Ectodermal cell (in vitro differentiated cells): ENCODE data around the gene RASAL1.

Experiments used
- H3K27ac ChIP-seq: 2 replicates; pipeline ENCODE4 v1.7.0; 2013; ENCODE audit warnings: mild to moderate bottlenecking, low read depth, low read length; ENCODE audit not compliant: insufficient read depth, poor library complexity, severe bottlenecking
- H3K27me3 ChIP-seq: 2 replicates; pipeline ENCODE4 v1.7.0; 2013; ENCODE audit warnings: mild to moderate bottlenecking, low read length; ENCODE audit not compliant: insufficient read depth, control insufficient read depth, poor library complexity, severe bottlenecking
- H3K36me3 ChIP-seq: one replicate; pipeline ENCODE4 v1.7.0; 2013; ENCODE audit warnings: low read length; ENCODE audit not compliant: control insufficient read depth, insufficient read depth
- H3K4me1 ChIP-seq: one replicate; pipeline ENCODE4 v1.7.0; 2013; ENCODE audit warnings: low read length; ENCODE audit not compliant: control insufficient read depth, insufficient read depth
- H3K4me3 ChIP-seq: 2 replicates; pipeline ENCODE4 v1.7.0; 2013; ENCODE audit warnings: low read depth, low read length, control low read depth; ENCODE audit not compliant: insufficient read depth
- H3K9me3 ChIP-seq: 2 replicates; pipeline ENCODE4 v1.7.0; 2013; ENCODE audit warnings: mild to moderate bottlenecking, low read length, moderate library complexity; ENCODE audit not compliant: control insufficient read depth
- WGBS, 2 experiments: methylation state at CpG; one replicate each; pipeline ENCODE4 v1.1.7; 2013; ENCODE audit warnings: missing lambda C conversion rate in 2 of 2; 5-methylcytosine and 5-hydroxymethylcytosine counted together

Gene RASAL1

DNA sequence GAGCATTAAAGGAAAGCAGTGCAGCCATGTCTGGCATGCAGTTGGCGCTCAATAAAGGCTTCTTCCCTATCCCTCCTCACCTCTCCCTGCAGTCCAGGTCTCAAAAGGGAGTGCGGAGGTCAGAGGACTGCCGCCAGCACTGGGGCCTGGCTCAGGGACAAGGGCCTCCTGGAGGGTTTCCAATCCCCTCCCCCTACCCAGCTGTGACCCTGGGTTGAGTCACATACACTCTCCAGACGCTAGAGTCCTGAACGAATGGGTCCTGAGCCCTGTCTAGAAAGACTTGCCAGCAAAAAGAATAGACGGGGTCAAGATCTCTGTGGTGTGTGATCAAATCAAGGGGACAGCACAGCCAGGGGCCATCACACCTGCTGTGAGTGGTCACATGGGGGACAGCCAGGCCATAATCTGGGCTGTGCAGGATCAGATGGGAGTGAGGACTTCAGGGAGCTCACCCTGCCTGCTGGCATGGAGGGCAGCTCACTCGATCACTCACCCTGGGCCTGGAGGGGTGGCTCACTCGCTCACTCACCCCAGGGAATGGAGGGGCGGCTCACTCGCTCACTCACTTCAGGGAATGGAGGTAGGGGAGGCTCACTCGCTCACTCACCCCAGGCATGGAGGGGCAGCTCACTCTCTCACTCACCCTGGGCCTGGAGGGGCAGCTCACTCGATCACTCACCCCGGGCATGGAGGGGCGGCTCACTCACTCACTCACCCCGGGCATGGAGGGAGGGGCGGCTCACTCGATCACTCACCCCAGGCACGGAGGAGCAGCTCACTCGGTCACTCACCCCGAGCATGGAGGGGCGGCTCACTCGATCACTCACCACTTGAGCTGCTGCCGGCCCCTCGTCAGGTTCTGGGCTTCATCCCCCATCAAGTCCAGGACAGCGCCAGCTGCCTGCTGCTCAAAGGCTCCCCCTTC lies 26.8 kb upstream of the RASAL1 start:
- Histone ChIP-seq H3K27me3 (no peaks in the 10 kb centered on the region), H3K4me3 (no peak overlapping the region), H3K36me3 (peaks cover 17% of the 10 kb centered on the region), H3K4me1 (peaks cover 23% of the 10 kb centered on the region), H3K27ac (peak overlapping the region; percentile 79), H3K9me3 (no peaks in the 10 kb centered on the region)
- 68 to 72% methylated on average over 25 of the region's 25 CpGs for WGBS, 2 experiments

DNA sequence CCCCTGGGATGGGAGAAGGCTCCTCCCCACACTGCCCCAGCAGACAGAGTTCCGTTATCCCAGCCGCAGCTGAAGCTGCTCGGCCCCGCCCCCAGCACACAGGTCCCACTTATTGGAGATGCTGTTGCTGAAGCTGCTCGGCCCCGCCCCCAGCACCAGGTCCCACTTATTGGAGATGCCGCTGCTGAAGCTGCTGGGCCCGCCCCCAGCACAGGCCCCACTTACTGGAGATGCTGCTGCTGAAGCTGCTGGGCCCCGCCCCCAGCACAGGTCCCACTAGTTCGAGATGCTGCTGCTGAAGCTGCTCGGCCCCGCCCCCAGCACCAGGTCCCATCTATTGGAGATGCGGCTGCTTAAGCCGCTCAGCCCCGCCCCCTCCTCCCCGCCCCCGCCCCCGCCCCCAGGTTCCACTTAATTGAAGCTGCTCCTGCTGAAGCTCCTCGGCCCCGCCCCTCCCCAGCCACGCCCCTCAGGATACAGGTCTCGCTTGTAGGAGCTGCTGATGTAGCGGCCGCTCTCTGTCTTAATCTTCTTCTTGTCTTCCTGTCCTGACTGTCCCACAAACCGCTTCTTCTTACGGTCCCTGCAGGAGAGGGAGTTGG lies 26.0 kb upstream of the RASAL1 start:
- peaks cover 12% of the 10 kb centered on the region for H3K36me3 ChIP-seq
- H3K27ac ChIP-seq = peak overlapping the region; percentile 79
- H3K27me3 ChIP-seq = no peaks in the 10 kb centered on the region
- no peaks in the 10 kb centered on the region for H3K9me3 ChIP-seq
- WGBS, 2 experiments = 4 to 8% methylated on average over 20 to 26 of the region's 26 CpGs
- no peak overlapping the region for H3K4me3 ChIP-seq
- peaks cover 23% of the 10 kb centered on the region for H3K4me1 ChIP-seq

DNA sequence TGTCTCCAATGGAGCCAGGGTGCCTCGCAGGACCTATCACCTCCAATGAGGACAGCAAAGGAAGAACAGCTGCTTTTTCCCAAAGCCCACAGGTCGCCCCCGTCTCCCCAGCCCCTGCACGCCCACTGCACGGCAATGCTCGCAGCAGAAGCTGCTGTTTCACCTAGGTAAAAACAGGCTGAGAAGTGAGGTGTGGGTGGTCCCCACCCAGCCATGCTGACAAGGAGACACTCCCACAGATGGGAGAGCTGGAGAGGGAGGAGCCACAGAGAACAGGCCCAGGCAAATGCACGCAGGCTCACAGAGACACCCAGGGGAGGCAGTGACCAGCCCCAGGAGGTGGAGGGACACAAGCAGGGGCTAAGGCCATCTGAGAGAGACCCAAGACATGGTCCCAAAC lies 24.4 kb upstream of the RASAL1 start:
- Histone ChIP-seq H3K27ac (no peak overlapping the region), H3K36me3 (peaks cover 11% of the 10 kb centered on the region)
- 94 to 95% methylated on average over 7 of the region's 7 CpGs for whole genome bisulfite sequencing, 2 experiments

DNA sequence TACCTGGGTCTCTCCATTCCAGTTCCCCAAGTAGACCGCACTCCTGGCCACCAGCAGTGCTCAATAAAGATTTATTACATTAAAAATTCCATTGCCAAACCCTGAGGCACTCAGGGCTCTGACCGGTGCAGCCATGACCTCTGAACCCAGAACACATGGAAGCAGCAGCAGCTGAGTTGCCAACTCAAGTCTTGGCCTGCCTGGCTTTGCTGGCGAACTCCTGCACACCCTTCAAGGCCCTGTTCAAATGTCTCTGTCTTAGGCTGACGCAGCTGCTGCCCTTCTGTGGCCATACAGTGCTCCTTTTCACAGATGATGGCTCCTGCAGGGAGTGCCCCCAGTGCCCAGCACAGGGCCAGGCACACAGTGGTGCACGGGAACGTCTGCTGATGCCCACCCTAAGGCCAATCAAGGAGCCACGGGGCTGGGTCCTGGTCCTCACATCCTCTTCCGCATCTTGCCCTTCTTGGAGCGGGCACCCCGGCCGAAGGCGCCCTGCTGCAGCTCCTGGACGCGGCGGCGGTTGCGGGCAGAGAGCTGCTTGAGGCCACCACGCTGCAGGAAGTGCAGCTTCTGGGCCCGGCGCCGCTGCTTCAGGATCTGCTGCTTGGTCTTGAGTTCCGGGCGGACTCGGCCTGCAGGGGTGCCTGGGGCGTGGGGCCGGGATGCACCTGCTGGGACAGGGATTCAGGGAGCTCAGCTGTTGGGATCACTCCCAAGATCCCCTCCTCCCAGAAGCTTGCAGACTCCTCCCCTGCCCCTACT lies 23.1 kb upstream of the RASAL1 start:
- Histone ChIP-seq H3K27ac (no peak overlapping the region), H3K4me1 (peaks cover 23% of the 10 kb centered on the region), H3K4me3 (no peak overlapping the region), H3K27me3 (peaks cover 23% of the 10 kb centered on the region), H3K36me3 (peaks cover 11% of the 10 kb centered on the region), H3K9me3 (no peaks in the 10 kb centered on the region)
- 96% methylated on average over 26 of the region's 26 CpGs for WGBS, 2 experiments

More for the DNA sequence above, 24.4 kb upstream of the RASAL1 start:
- peaks cover 10% of the 10 kb centered on the region for H3K27me3 ChIP-seq
- H3K4me1 ChIP-seq = peaks cover 23% of the 10 kb centered on the region
- no peak overlapping the region for H3K4me3 ChIP-seq
- H3K9me3 ChIP-seq = no peaks in the 10 kb centered on the region

- peaks cover 36% of the 10 kb centered on the region for H3K27me3 ChIP-seq
- H3K36me3 ChIP-seq = peaks cover 11% of the 10 kb centered on the region
- H3K27ac ChIP-seq = no peak overlapping the region
- no peak overlapping the region for H3K4me3 ChIP-seq
- peaks cover 16% of the 10 kb centered on the region for H3K4me1 ChIP-seq
- WGBS, 2 experiments = 93% methylated on average over 12 of the region's 12 CpGs
- H3K9me3 ChIP-seq = no peaks in the 10 kb centered on the region
Measured at GRCh38 chr12:113157218-113157859, 21.8 kb upstream of the RASAL1 start.

GRCh38 chr12:113155646-113156045 lies 20.1 kb upstream of the RASAL1 start:
- Histone ChIP-seq H3K27me3 (peaks cover 45% of the 10 kb centered on the region), H3K27ac (no peak overlapping the region), H3K36me3 (peaks cover 11% of the 10 kb centered on the region), H3K9me3 (no peaks in the 10 kb centered on the region), H3K4me1 (peaks cover 13% of the 10 kb centered on the region), H3K4me3 (no peak overlapping the region)
- WGBS, 2 experiments = 84 to 87% methylated on average over 7 of the region's 7 CpGs

DNA sequence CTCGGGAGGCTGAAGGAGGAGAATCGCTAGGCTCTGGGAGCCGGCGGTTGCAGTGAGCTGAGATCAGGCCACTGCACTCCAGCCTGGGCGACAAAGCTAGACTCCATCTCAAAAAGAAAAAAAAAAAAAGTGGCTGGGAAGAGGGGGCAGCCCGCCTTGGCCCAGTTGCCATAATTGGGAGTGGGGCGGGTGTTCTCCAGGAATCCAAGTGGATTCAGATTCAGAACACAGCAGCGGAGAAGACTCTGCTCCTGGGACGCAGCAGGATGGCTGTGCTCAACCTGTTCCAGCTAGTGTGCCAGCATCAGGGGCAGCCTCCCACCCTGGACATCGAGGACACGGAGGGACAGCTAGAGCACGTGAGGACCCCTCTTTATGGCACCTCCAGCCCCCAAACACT lies 19.5 kb upstream of the RASAL1 start:
- Histone ChIP-seq H3K27ac (no peak overlapping the region), H3K9me3 (no peaks in the 10 kb centered on the region), H3K4me3 (no peak overlapping the region), H3K36me3 (peaks cover 11% of the 10 kb centered on the region), H3K4me1 (peaks cover 16% of the 10 kb centered on the region), H3K27me3 (peaks cover 45% of the 10 kb centered on the region)
- WGBS, 2 experiments = 83% methylated on average over 12 of the region's 12 CpGs

DNA sequence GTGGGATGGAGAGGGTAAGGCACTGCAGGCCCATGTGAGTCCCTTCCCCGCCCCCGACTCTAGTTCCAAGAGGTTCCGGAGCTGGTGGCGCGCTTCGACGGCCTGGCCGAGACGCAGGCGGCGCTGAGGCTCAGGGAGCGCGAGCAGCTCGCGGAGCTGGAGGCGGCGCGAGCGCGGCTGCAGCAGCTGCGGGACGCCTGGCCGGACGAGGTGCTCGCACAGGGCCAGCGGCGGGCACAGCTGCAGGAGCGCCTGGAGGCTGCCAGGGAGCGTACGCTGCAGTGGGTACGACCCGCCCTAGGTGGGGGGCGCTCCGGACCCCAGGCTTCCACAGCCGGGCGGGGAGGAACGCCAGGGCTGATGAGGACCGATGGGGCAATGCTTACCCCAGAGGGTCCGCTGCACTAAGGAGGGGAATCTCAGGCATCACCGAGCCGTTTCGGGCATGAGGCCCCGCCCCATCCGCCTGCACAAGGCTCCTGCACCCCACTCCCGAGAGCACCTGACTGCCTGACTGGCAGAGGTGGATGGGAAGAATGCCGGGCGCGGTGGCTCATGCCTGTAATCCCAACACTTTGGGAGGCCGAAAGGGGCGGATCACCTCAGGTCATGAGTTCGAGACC lies 18.9 kb upstream of the RASAL1 start:
- 7% methylated on average over 51 of the region's 51 CpGs for WGBS, 2 experiments
- peaks cover 18% of the 10 kb centered on the region for H3K4me1 ChIP-seq
- peaks cover 9% of the 10 kb centered on the region for H3K36me3 ChIP-seq
- H3K4me3 ChIP-seq = peak overlapping the region; percentile 18
- H3K9me3 ChIP-seq = no peaks in the 10 kb centered on the region
- peaks cover 45% of the 10 kb centered on the region for H3K27me3 ChIP-seq
- H3K27ac ChIP-seq = no peak overlapping the region

DNA sequence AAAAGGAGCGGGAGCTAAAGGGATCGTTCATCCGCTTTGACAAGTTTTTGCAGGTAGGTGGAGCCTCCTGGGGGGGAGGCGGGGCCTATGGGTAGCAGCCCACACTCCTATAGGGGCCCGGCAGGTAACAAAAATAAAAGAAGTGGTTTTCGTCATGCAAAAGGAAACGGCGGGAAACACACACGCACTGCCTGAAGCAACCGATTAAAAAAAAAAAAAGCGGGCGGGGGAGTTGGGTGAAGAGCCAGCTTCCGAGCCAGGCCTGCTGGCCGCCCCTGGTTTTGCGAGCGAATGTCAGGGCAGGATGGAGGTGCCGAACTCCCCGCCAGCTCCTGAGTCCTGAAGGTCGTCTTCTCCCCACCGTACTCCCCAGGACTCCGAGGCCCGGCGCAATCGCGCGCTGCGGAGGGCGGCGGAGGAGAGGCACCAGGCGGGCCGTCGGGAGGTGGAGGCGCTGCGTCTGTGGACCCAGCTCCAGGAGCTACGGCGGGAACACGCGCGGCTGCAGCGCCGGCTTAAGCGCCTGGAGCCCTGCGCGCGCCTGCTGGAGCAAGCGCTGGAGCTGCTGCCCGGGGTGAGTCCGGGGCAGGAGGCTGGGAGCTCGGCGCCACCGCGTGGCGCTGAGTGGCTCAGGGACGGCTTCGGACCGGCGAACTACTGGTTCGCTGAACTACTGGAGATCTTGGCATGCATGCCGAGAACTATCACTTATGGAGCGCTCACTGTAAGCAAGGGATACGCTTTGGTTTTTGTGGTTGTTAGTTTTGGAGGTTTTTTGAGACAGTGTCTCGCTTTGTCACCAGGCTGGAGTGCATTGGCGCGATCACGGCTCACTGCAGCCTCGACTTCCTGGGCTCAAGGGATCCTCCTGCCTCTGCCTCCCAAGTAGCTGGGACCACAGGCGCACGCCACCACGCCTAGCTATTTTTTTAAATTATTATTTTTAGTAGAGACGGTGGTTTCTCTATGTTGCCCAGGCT lies 17.6 kb upstream of the RASAL1 start:
- peaks cover 4% of the 10 kb centered on the region for H3K36me3 ChIP-seq
- H3K4me3 ChIP-seq = peak overlapping the region; percentile 33
- peaks cover 18% of the 10 kb centered on the region for H3K4me1 ChIP-seq
- peaks cover 45% of the 10 kb centered on the region for H3K27me3 ChIP-seq
- H3K9me3 ChIP-seq = no peaks in the 10 kb centered on the region
- 11 to 12% methylated on average over 70 of the region's 70 CpGs for WGBS, 2 experiments
- H3K27ac ChIP-seq = no peak overlapping the region
